ENCODE results near the gene NPHP1. TPM values are rescaled to one million over a fixed set of nuclear protein-coding genes. Genes with fewer than 3 reads are reported as not detected.
"Not testable (repeated sequence)": the region's sequence is repeated elsewhere in the genome, so short reads cannot be mapped to it uniquely, and the experiment has no call there.

Gene NPHP1
- total RNA-seq, 4 donors from 2014 or later: 0.59 to 2.6 (median 1.8) TPM

- H3K4me3 ChIP-seq (ENCODE audit: low read depth, poor library complexity, severe bottlenecking): no peak overlapping the region
- DNase-seq (ENCODE audit: low spot score in 2 of 2): no peak
- WGBS, 2 donors: 33 to 35% methylated on average over 4 of the region's 4 CpGs
- TF ChIP-seq POLR2A (IDR thresholded peaks at IDR 0.05) (no peak), CTCF (IDR thresholded peaks at IDR 0.05) (peak in 1 of 3 donors; percentile 44)
- intact Hi-C loops (cut with DNase I; ENCODE audit: low total_unique reads): no loop called here
These were observed 47.5 kb downstream of the NPHP1 start for GRCh38 chr2:110157153-110157793.

- 96 to 97% methylated on average over 4 of the region's 4 CpGs for WGBS, 2 donors
- H3K4me3 ChIP-seq (ENCODE audit: low read depth, poor library complexity, severe bottlenecking); intact Hi-C loops (cut with DNase I; ENCODE audit: low total_unique reads); DNase-seq (ENCODE audit: low spot score in 2 of 2): not testable (repeated sequence)
These were observed 50.0 kb downstream of the NPHP1 start for GRCh38 chr2:110154828-110155227.

DNA sequence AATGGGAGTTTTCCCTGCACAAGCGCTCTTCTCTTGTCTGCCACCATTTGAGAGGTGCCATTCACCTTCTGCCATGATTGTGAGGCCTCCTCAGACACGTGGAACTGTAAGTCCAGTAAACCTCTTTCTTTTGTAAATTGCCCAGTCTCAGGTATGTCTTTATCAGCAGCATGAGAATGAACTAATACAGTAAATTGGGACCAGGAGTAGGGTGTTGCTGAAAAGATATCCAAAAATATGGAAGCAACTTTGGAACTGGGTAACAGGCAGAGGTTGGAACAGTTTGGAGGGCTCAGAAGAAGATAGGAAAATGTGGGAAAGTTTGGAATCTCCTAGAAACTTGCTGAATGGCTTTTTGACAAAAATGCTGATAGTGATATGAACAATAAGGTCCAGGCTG, 50.6 kb downstream of the NPHP1 start:
- H3K4me3 ChIP-seq (ENCODE audit: low read depth, poor library complexity, severe bottlenecking); intact Hi-C loops (cut with DNase I; ENCODE audit: low total_unique reads); DNase-seq (ENCODE audit: low spot score in 2 of 2): not testable (repeated sequence)
- 67 to 94% methylated on average over 2 of the region's 2 CpGs for WGBS, 2 donors

DNA sequence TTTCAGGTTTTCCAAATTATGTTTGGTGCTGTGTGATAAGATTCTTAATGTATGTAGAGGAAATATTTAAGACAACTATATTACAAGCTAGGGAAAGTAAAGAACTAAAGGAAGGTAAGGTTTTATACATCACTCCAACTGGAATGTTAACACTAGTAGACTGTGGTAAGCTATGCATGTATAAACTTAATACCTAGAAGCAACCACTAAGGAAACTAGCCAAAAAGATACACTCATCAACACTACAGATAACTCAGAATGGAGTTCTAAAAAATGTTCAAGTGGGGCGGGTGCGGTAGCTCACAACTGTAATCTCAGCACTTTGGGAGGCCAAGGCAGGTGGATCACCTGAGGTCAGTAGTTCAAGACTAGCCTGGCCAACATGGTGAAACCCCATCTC, 51.4 kb downstream of the NPHP1 start:
- no peak for TF ChIP-seq CTCF (IDR thresholded peaks at IDR 0.05)
- TF ChIP-seq POLR2A (IDR thresholded peaks at IDR 0.05): no peak
- 69% methylated on average over 2 of the region's 2 CpGs for WGBS, 2 donors
- DNase-seq (ENCODE audit: low spot score in 2 of 2): no peak
- intact Hi-C loops (cut with DNase I; ENCODE audit: low total_unique reads): no loop called here
- H3K4me3 ChIP-seq (ENCODE audit: low read depth, poor library complexity, severe bottlenecking): no peak overlapping the region

GRCh38 chr2:110152943-110153342, 51.9 kb downstream of the NPHP1 start:
- no peak overlapping the region for H3K4me3 ChIP-seq (ENCODE audit: low read depth, poor library complexity, severe bottlenecking)
- whole genome bisulfite sequencing, 2 donors: 68 to 72% methylated on average over 3 of the region's 3 CpGs
- intact Hi-C loops (cut with DNase I; ENCODE audit: low total_unique reads): no loop called here
- TF ChIP-seq POLR2A (IDR thresholded peaks at IDR 0.05): no peak
- no peak for TF ChIP-seq CTCF (IDR thresholded peaks at IDR 0.05)
- no peak for DNase-seq (ENCODE audit: low spot score in 2 of 2)

- intact Hi-C loops (cut with DNase I; ENCODE audit: low total_unique reads): no loop called here
- 49 to 66% methylated on average over 6 of the region's 6 CpGs for whole genome bisulfite sequencing, 2 donors
- no peak overlapping the region for H3K4me3 ChIP-seq (ENCODE audit: low read depth, poor library complexity, severe bottlenecking)
- DNase-seq (ENCODE audit: low spot score in 2 of 2): no peak
- TF ChIP-seq CTCF (IDR thresholded peaks at IDR 0.05): no peak
- no peak for TF ChIP-seq POLR2A (IDR thresholded peaks at IDR 0.05)
These were observed 55.2 kb downstream of the NPHP1 start for GRCh38 chr2:110149330-110150220.

All from lower leg skin (tissue), 4 donors.